T-cell (primary cell): ENCODE measurements around the gene ADAMTS10. TPM values are rescaled to one million over a fixed set of nuclear protein-coding genes. Genes with fewer than 3 reads are reported as not detected.
A peak's percentile ranks its signal among the peaks of the same experiment; 100 is the strongest.

Source experiments
- ATAC-seq, 4 experiments: fragments of 200-7000 bp in 3 of 4; fragments of 150-1000 bp in 1 of 4; cut with Tn5 transposase; replicated peaks in 1 of 4; 1 replicate in 3 of 4; 2 replicates in 1 of 4; pipeline ENCODE4 v1.10.0; 2021; ENCODE audit warnings: moderate library complexity in 3 of 4, mild to moderate bottlenecking in 2 of 4, moderate number of reproducible peaks in 1 of 4
- CTCF ChIA-PET, 2 donors: fragments of 300-600 bp; sonication (Branson Sonifier 250); formaldehyde crosslinking; loops; one replicate each; lab custom pipeline; 2022; ENCODE audit warnings: antibody characterized with exemption in 2 of 2; lab: Charles Lee
- POLR2A ChIA-PET, 2 donors: fragments of 300-600 bp; sonication (Branson Sonifier 250); formaldehyde crosslinking; loops; one replicate each; lab custom pipeline; 2022; ENCODE audit warnings: antibody characterized with exemption in 2 of 2; lab: Charles Lee
- DNase-seq, 35 experiments: peaks; one replicate each; pipeline versions ENCODE4 v3.0.0 to v3.0.0-alpha.2; 2013 to 2023
- H3K27ac ChIP-seq: one replicate; pipeline ENCODE4 v1.5.1; 2013; ENCODE audit warnings: low read length
- H3K27me3 ChIP-seq, 2 experiments: replicated peaks in 1 of 2; 1 replicate in 1 of 2; 2 replicates in 1 of 2; pipeline versions ENCODE4 v1.6.1 to v1.7.0; 2013; ENCODE audit warnings: low read length in 1 of 2, mixed read lengths in 1 of 2; ENCODE audit not compliant: control insufficient read depth in 2 of 2, insufficient read depth in 2 of 2; ENCODE audit errors: extremely low read depth in 1 of 2
- H3K36me3 ChIP-seq, 2 donors: 1 replicate in 1 of 2; 2 replicates in 1 of 2; pipeline versions ENCODE4 v1.6.1 to v1.7.0; 2013; ENCODE audit warnings: low read length in 1 of 2; ENCODE audit not compliant: control insufficient read depth in 2 of 2, insufficient read depth in 1 of 2; ENCODE audit errors: extremely low read depth in 1 of 2
- H3K4me1 ChIP-seq, 2 experiments: 1 replicate in 1 of 2; 2 replicates in 1 of 2; pipeline versions ENCODE4 v1.6.1 to v1.7.0; 2013; ENCODE audit warnings: low read length in 2 of 2, mixed read lengths in 1 of 2; ENCODE audit not compliant: insufficient read depth in 2 of 2, control insufficient read depth in 1 of 2; ENCODE audit errors: extremely low read depth in 1 of 2
- H3K4me3 ChIP-seq, 2 donors: 1 replicate in 1 of 2; 2 replicates in 1 of 2; pipeline versions ENCODE4 v1.5.1 to v1.7.0; 2013; ENCODE audit warnings: mild to moderate bottlenecking in 2 of 2, low read length in 1 of 2, moderate library complexity in 1 of 2; ENCODE audit not compliant: control insufficient read depth in 1 of 2; ENCODE audit errors: extremely low read depth in 1 of 2
- H3K9me3 ChIP-seq: 2 replicates; pipeline ENCODE4 v1.7.0; 2013
- H3K27ac Mint-ChIP-seq, 2 donors: one replicate each; pipeline ENCODE4 v1.8.0; 2020 to 2021; ENCODE audit warnings: mild to moderate bottlenecking in 2 of 2, mixed read lengths in 2 of 2
- H3K27me3 Mint-ChIP-seq, 2 donors: one replicate each; pipeline ENCODE4 v1.8.0; 2021 to 2022; ENCODE audit warnings: mixed read lengths in 2 of 2
- H3K36me3 Mint-ChIP-seq: one replicate; pipeline ENCODE4 v1.8.0; 2021; ENCODE audit warnings: mixed read lengths
- H3K4me1 Mint-ChIP-seq, 3 donors: one replicate each; pipeline ENCODE4 v1.8.0; 2020 to 2022; ENCODE audit warnings: mixed read lengths in 3 of 3, mild to moderate bottlenecking in 1 of 3
- H3K4me3 Mint-ChIP-seq, 3 donors: one replicate each; pipeline ENCODE4 v1.8.0; 2020 to 2022; ENCODE audit warnings: mild to moderate bottlenecking in 3 of 3, mixed read lengths in 3 of 3, moderate library complexity in 3 of 3
- H3K9me3 Mint-ChIP-seq, 3 donors: one replicate each; pipeline ENCODE4 v1.8.0; 2020 to 2022; ENCODE audit warnings: mixed read lengths in 3 of 3
- WGBS: methylation state at CpG from one replicate; pipeline ENCODE4 v1.1.5; 2013; ENCODE audit warnings: missing lambda C conversion rate; ENCODE audit not compliant: insufficient coverage; 5-methylcytosine and 5-hydroxymethylcytosine counted together
- total RNA-seq, 35 experiments: library from RNA in 6 of 35; stranded (reverse) in 6 of 35; fragments of 120-200 nt in 1 of 35; gene quantifications; one replicate each; pipeline versions ENCODE4 v1.2.1 to v1.2.4 and lab custom pipeline; 2013 to 2026

Gene ADAMTS10
- total RNA-seq, 5 donors from 2014 or later (not counting 1 experiment from before 2014, with no cell fraction given), result 57.2 to 103 (median 80.1) TPM

- CTCF ChIA-PET, result no interaction called here
- no peaks in the 10 kb centered on the region for H3K27me3 ChIP-seq
- WGBS, result 100% methylated on average over 2 of the region's 8 CpGs
- no peaks in the 10 kb centered on the region for H3K9me3 ChIP-seq
- no peak overlapping the region for H3K4me3 Mint-ChIP-seq
- H3K27me3 Mint-ChIP-seq, result no peaks in the 10 kb centered on the region
- DNase-seq (no peak), ATAC-seq (no peak)
- H3K9me3 Mint-ChIP-seq, result no peaks in the 10 kb centered on the region
- POLR2A ChIA-PET, result no interaction called here
- no peak overlapping the region for H3K27ac ChIP-seq
- H3K4me3 ChIP-seq, result no peak overlapping the region
- peaks cover 0 to 54% of the 10 kb centered on the region in 2 donors for H3K36me3 ChIP-seq
- H3K4me1 ChIP-seq, result no peaks in the 10 kb centered on the region
- H3K4me1 Mint-ChIP-seq, result peaks cover 0 to 3% (median 0%) of the 10 kb centered on the region in 3 donors
- H3K36me3 Mint-ChIP-seq, result peaks cover 15% of the 10 kb centered on the region
- peak overlapping the region in 1 of 2 donors; percentile 16 for H3K27ac Mint-ChIP-seq
Measured at GRCh38 chr19:8545743-8546142, 64.8 kb downstream of the ADAMTS10 start.

GRCh38 chr19:8544168-8544567, 66.3 kb downstream of the ADAMTS10 start:
- Histone ChIP-seq H3K27ac (no peak overlapping the region), H3K27me3 (no peaks in the 10 kb centered on the region), H3K36me3 (peaks cover 0 to 54% of the 10 kb centered on the region in 2 donors), H3K4me1 (no peaks in the 10 kb centered on the region), H3K9me3 (no peaks in the 10 kb centered on the region), H3K4me3 (no peak overlapping the region)
- DNase-seq, result no peak
- no peak overlapping the region for H3K27ac Mint-ChIP-seq
- 98% methylated on average over 20 of the region's 20 CpGs for WGBS
- CTCF ChIA-PET, result no interaction called here
- no peak for ATAC-seq
- POLR2A ChIA-PET, result no interaction called here
- no peaks in the 10 kb centered on the region for H3K27me3 Mint-ChIP-seq
- peaks cover 0 to 3% (median 0%) of the 10 kb centered on the region in 3 donors for H3K4me1 Mint-ChIP-seq
- no peak overlapping the region for H3K4me3 Mint-ChIP-seq
- peaks cover 20% of the 10 kb centered on the region for H3K36me3 Mint-ChIP-seq
- no peaks in the 10 kb centered on the region for H3K9me3 Mint-ChIP-seq

GRCh38 chr19:8539621-8540149, 70.8 kb downstream of the ADAMTS10 start:
- no peaks in the 10 kb centered on the region for H3K27me3 ChIP-seq
- WGBS, result 92% methylated on average over 11 of the region's 12 CpGs
- CTCF ChIA-PET, result interaction anchor here in 1 of 2 donors (0.6 kb wide), 1 partner anchor 1873 kb away, joined by 4 read pairs; no protein-coding TSS in a partner anchor
- Mint-ChIP-seq H3K4me3 (no peak overlapping the region), H3K4me1 (no peaks in the 10 kb centered on the region), H3K27me3 (no peaks in the 10 kb centered on the region), H3K9me3 (no peaks in the 10 kb centered on the region), H3K27ac (peak overlapping the region; percentile 16 to 31), H3K36me3 (peaks cover 23% of the 10 kb centered on the region)
- ATAC-seq, result no peak
- H3K4me1 ChIP-seq, result no peaks in the 10 kb centered on the region
- DNase-seq, result no peak
- H3K4me3 ChIP-seq, result no peak overlapping the region
- H3K27ac ChIP-seq, result no peak overlapping the region
- H3K36me3 ChIP-seq, result peaks cover 0 to 59% of the 10 kb centered on the region in 2 donors
- POLR2A ChIA-PET, result no interaction called here
- H3K9me3 ChIP-seq, result no peaks in the 10 kb centered on the region

GRCh38 chr19:8537099-8537498, 73.4 kb downstream of the ADAMTS10 start:
- Mint-ChIP-seq H3K27me3 (no peaks in the 10 kb centered on the region), H3K4me3 (no peak overlapping the region), H3K9me3 (no peaks in the 10 kb centered on the region), H3K27ac (no peak overlapping the region), H3K36me3 (peaks cover 25% of the 10 kb centered on the region), H3K4me1 (peaks cover 0 to 3% (median 0%) of the 10 kb centered on the region in 3 donors)
- H3K27me3 ChIP-seq, result no peaks in the 10 kb centered on the region
- POLR2A ChIA-PET, result no interaction called here
- H3K27ac ChIP-seq, result no peak overlapping the region
- ATAC-seq (no peak), DNase-seq (no peak)
- no peaks in the 10 kb centered on the region for H3K4me1 ChIP-seq
- WGBS, result 100% methylated on average over 2 of the region's 3 CpGs
- H3K4me3 ChIP-seq, result no peak overlapping the region
- H3K9me3 ChIP-seq, result no peaks in the 10 kb centered on the region
- peaks cover 0 to 63% of the 10 kb centered on the region in 2 donors for H3K36me3 ChIP-seq
- CTCF ChIA-PET, result no interaction called here

- Histone ChIP-seq H3K9me3 (no peaks in the 10 kb centered on the region), H3K36me3 (peaks cover 0 to 64% of the 10 kb centered on the region in 2 donors), H3K27ac (no peak overlapping the region), H3K27me3 (no peaks in the 10 kb centered on the region), H3K4me1 (no peaks in the 10 kb centered on the region), H3K4me3 (no peak overlapping the region)
- ATAC-seq, result no peak
- peaks cover 0 to 4% (median 0%) of the 10 kb centered on the region in 3 donors for H3K4me1 Mint-ChIP-seq
- no peaks in the 10 kb centered on the region for H3K9me3 Mint-ChIP-seq
- DNase-seq, result no peak
- H3K27me3 Mint-ChIP-seq, result no peaks in the 10 kb centered on the region
- ChIA-PET POLR2A (no interaction called here), CTCF (no interaction called here)
- peak overlapping the region in 1 of 2 donors; percentile 27 for H3K27ac Mint-ChIP-seq
- WGBS, result 95% methylated on average over 9 of the region's 22 CpGs
- no peak overlapping the region for H3K4me3 Mint-ChIP-seq
- H3K36me3 Mint-ChIP-seq, result peaks cover 30% of the 10 kb centered on the region
Measured at GRCh38 chr19:8536282-8536681, 74.2 kb downstream of the ADAMTS10 start.

GRCh38 chr19:8532225-8532624, 78.3 kb downstream of the ADAMTS10 start:
- Mint-ChIP-seq H3K9me3 (no peaks in the 10 kb centered on the region), H3K36me3 (peaks cover 41% of the 10 kb centered on the region), H3K4me1 (peaks cover 9 to 21% (median 15%) of the 10 kb centered on the region in 3 donors), H3K27me3 (no peaks in the 10 kb centered on the region), H3K4me3 (no peak overlapping the region), H3K27ac (peak overlapping the region; percentile 23 to 48)
- no peaks in the 10 kb centered on the region for H3K27me3 ChIP-seq
- peaks cover 0 to 5% of the 10 kb centered on the region in 2 experiments for H3K4me1 ChIP-seq
- CTCF ChIA-PET, result no interaction called here
- ATAC-seq, result no peak
- 100% methylated on average over 1 of the region's 2 CpGs for WGBS
- no peak overlapping the region for H3K27ac ChIP-seq
- H3K36me3 ChIP-seq, result peaks cover 0 to 66% of the 10 kb centered on the region in 2 donors
- no peak for DNase-seq
- H3K4me3 ChIP-seq, result no peak overlapping the region
- no peaks in the 10 kb centered on the region for H3K9me3 ChIP-seq
- POLR2A ChIA-PET, result no interaction called here
